ENCODE results near the gene KLRB1.
"Not testable (repeated sequence)": the region's sequence is repeated elsewhere in the genome, so short reads cannot be mapped to it uniquely, and the experiment has no call there.

- TF ChIP-seq CTCF (IDR thresholded peaks at IDR 0.05; ENCODE audit: insufficient read depth, low read length); GABPA (IDR thresholded peaks at IDR 0.05; ENCODE audit: low read depth): not testable (repeated sequence)
These were observed 43.3 kb downstream of the KLRB1 start for GRCh38 chr12:9564418-9564817.

Measured in HL-60 (cell line).